ENCODE data around the gene UCKL1.

Gene UCKL1

GRCh38 chr20:63959699-63960075 is 3.5 kb upstream of the UCKL1 start:
- peaks cover 6% of the 10 kb centered on the region; the same call in 1 of the 2 replicates for H3F3A ChIP-seq (ENCODE audit: insufficient read depth)
- H3K36me3 ChIP-seq (ENCODE audit: low read length) = no peaks in the 10 kb centered on the region
- peaks cover 13% of the 10 kb centered on the region for H3K79me2 ChIP-seq (ENCODE audit: insufficient read depth, low read length)
- no peaks in the 10 kb centered on the region for H4K20me1 ChIP-seq (ENCODE audit: low read depth, low read length)
- H3K9me3 ChIP-seq (ENCODE audit: insufficient read depth, low read length) = peaks cover 5% of the 10 kb centered on the region; the same call in 1 of the 2 replicates
- TF ChIP-seq CTCF (IDR thresholded peaks at IDR 0.05; ENCODE audit: insufficient read depth, low read length, poor library complexity, severe bottlenecking) = no peak
- TF ChIP-seq EZH2phosphoT487 (conservative IDR thresholded peaks at IDR 0.05; ENCODE audit: low read length) = no peak
- H3K27ac ChIP-seq (ENCODE audit: low read depth, low read length) = no peak overlapping the region
- H3K9me2 ChIP-seq (replicated peaks; ENCODE audit: insufficient read depth, low read length) = no peaks in the 10 kb centered on the region
- H3K27me3 ChIP-seq (ENCODE audit: low read length) = no peaks in the 10 kb centered on the region
- H3K4me3 ChIP-seq (ENCODE audit: insufficient read depth, low read length, poor library complexity, severe bottlenecking) = no peak overlapping the region
- H2AFZ ChIP-seq (ENCODE audit: low read depth, low read length, severe bottlenecking) = no peak overlapping the region
- no peak overlapping the region for H3K4me2 ChIP-seq (ENCODE audit: low read depth, low read length, poor library complexity, severe bottlenecking)
- H3K9ac ChIP-seq (ENCODE audit: low read length) = no peak overlapping the region

GRCh38 chr20:63958964-63959698 is 2.9 kb upstream of the UCKL1 start:
- H3K27me3 ChIP-seq (ENCODE audit: low read length) = no peaks in the 10 kb centered on the region
- H3K36me3 ChIP-seq (ENCODE audit: low read length) = no peaks in the 10 kb centered on the region
- no peaks in the 10 kb centered on the region for H3K9me2 ChIP-seq (replicated peaks; ENCODE audit: insufficient read depth, low read length)
- peaks cover 19% of the 10 kb centered on the region for H3K79me2 ChIP-seq (ENCODE audit: insufficient read depth, low read length)
- H3F3A ChIP-seq (ENCODE audit: insufficient read depth) = peaks cover 6% of the 10 kb centered on the region; the same call in 1 of the 2 replicates
- H4K20me1 ChIP-seq (ENCODE audit: low read depth, low read length) = no peaks in the 10 kb centered on the region
- no peaks in the 10 kb centered on the region for H3K9me3 ChIP-seq (ENCODE audit: insufficient read depth, low read length)
- no peak overlapping the region for H3K4me3 ChIP-seq (ENCODE audit: insufficient read depth, low read length, poor library complexity, severe bottlenecking)
- no peak overlapping the region for H3K4me2 ChIP-seq (ENCODE audit: low read depth, low read length, poor library complexity, severe bottlenecking)
- no peak overlapping the region for H3K27ac ChIP-seq (ENCODE audit: low read depth, low read length)
- H3K9ac ChIP-seq (ENCODE audit: low read length) = no peak overlapping the region
- no peak overlapping the region for H2AFZ ChIP-seq (ENCODE audit: low read depth, low read length, severe bottlenecking)
- TF ChIP-seq EZH2phosphoT487 (conservative IDR thresholded peaks at IDR 0.05; ENCODE audit: low read length) (no peak), CTCF (IDR thresholded peaks at IDR 0.05; ENCODE audit: insufficient read depth, low read length, poor library complexity, severe bottlenecking) (no peak)

GRCh38 chr20:63958471-63958870 is 2.3 kb upstream of the UCKL1 start:
- H3K27me3 ChIP-seq (ENCODE audit: low read length) = no peaks in the 10 kb centered on the region
- H3K4me2 ChIP-seq (ENCODE audit: low read depth, low read length, poor library complexity, severe bottlenecking) = no peak overlapping the region
- no peak overlapping the region for H3K4me3 ChIP-seq (ENCODE audit: insufficient read depth, low read length, poor library complexity, severe bottlenecking)
- no peaks in the 10 kb centered on the region for H3K36me3 ChIP-seq (ENCODE audit: low read length)
- H3K9me2 ChIP-seq (replicated peaks; ENCODE audit: insufficient read depth, low read length) = no peaks in the 10 kb centered on the region
- no peak for TF ChIP-seq EZH2phosphoT487 (conservative IDR thresholded peaks at IDR 0.05; ENCODE audit: low read length)
- no peak for TF ChIP-seq CTCF (IDR thresholded peaks at IDR 0.05; ENCODE audit: insufficient read depth, low read length, poor library complexity, severe bottlenecking)
- no peak overlapping the region for H3K9ac ChIP-seq (ENCODE audit: low read length)
- H4K20me1 ChIP-seq (ENCODE audit: low read depth, low read length) = no peaks in the 10 kb centered on the region
- H3K27ac ChIP-seq (ENCODE audit: low read depth, low read length) = no peak overlapping the region
- H2AFZ ChIP-seq (ENCODE audit: low read depth, low read length, severe bottlenecking) = no peak overlapping the region
- H3F3A ChIP-seq (ENCODE audit: insufficient read depth) = peaks cover 6% of the 10 kb centered on the region; the same call in 1 of the 2 replicates
- no peaks in the 10 kb centered on the region for H3K9me3 ChIP-seq (ENCODE audit: insufficient read depth, low read length)
- peaks cover 24% of the 10 kb centered on the region for H3K79me2 ChIP-seq (ENCODE audit: insufficient read depth, low read length)
